Activated CD8-positive, alpha-beta memory T cell treated with anti-CD3 and anti-CD28 coated beads, Interleukin-2, amount 50 U/mL, for 24 hours (primary cell): ENCODE results near the gene RBBP5.

Source experiments
- DNase-seq: peaks from one replicate; pipeline ENCODE4 v3.0.0-alpha.2; 2020; ENCODE audit errors: extremely low read depth

RBBP5 gene

DNA sequence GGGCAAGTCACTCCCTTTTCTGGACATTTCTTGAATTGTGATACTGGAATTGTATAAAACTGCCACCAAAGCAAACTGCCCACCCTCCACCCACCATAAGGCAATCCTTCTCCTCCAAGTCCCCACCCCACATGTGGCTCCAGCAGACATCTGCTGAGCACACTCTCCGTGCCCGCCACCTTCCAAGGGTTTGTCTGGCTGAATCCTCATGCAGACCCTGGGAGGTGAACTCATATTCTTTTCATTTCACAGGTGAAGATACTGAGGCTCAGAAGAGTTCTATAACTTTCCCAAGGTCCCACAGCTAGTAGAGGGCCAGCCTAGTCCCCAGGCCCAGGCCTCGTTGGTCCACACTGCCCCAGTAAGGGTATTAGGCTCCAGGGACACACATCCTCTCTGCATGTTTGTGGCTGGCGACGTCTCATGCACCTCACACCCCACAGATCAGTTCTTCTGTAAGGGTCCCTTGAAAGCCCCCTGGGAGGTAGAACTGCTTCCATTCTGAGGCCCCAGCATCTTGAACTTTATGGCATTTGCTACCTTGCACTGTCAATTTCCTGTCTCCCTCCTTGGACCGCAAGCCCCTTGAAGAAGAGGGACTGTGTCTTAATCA is 64.7 kb downstream of the RBBP5 start:
- no peak for DNase-seq

- DNase-seq, result no peak
Observed at GRCh38 chr1:205056188-205056611, 65.6 kb downstream of the RBBP5 start.

- no peak for DNase-seq
Observed at GRCh38 chr1:205054013-205054412, 67.8 kb downstream of the RBBP5 start.

DNA sequence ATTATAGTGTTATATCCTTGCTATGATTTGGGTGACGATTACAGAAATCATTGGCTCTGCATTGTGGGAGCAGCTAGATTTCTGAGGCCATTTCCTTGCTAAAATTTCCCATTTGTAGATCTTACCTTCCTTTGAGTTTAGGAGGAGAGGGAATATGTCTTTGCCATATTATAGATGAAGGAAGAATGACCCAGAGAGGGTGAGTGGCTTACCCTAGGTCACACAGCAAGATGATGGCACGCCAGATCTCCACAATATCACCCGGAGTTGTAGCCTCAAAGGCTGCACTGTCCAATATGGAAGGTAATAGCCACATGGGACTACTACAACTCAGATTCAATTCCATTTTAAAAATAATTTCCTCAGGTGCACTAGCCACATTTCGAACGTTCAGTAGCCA is 68.5 kb downstream of the RBBP5 start:
- no peak for DNase-seq

- DNase-seq, result no peak
Observed at GRCh38 chr1:205052690-205053089, 69.1 kb downstream of the RBBP5 start.

- no peak for DNase-seq
Observed at GRCh38 chr1:205049479-205049878, 72.3 kb downstream of the RBBP5 start.

DNA sequence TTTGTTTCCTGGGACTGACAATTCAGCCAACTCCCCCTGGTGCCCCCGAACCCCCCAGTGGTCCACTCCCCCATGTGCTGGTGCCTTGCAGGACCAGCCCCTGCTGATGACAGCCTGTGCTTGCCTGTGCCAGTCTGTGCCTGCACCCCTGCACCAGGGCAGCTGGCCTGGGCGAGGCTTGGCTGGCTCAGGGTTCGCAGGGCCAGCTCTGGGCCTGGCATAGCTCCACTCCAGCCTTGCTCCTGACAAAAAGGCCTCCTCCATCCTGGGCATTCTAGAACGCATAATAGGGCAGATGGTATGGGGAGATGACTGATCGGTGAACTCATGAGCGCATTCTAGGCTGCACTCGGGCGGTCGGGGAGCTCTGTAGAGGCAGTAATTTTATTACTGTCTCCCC is 73.4 kb downstream of the RBBP5 start:
- DNase-seq, result no peak

- no peak for DNase-seq
Observed at GRCh38 chr1:205047764-205048231, 74.0 kb downstream of the RBBP5 start.

- no peak for DNase-seq
Observed at GRCh38 chr1:205046870-205047269, 74.9 kb downstream of the RBBP5 start.

GRCh38 chr1:205045146-205045545 is 76.6 kb downstream of the RBBP5 start:
- no peak for DNase-seq

DNA sequence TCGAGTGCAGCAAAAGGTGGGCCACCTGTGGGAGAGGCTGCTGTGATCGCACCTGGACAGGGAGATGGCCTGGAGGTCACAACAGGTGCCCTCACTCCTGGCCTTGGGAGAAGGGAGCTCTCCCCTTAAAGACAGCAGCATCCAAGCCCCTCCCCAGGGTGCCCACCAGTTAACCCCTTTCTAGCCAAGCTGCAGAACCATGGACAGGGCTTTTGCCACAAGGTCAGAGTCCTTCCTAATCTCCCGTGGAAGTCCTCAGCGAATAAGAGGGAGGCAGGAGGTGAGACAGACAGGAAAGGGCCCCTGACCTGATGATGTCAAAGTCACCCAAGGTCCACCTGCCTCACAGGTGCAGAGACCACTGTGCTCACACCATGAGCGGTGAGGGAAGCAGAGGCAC is 77.0 kb downstream of the RBBP5 start:
- no peak for DNase-seq

DNA sequence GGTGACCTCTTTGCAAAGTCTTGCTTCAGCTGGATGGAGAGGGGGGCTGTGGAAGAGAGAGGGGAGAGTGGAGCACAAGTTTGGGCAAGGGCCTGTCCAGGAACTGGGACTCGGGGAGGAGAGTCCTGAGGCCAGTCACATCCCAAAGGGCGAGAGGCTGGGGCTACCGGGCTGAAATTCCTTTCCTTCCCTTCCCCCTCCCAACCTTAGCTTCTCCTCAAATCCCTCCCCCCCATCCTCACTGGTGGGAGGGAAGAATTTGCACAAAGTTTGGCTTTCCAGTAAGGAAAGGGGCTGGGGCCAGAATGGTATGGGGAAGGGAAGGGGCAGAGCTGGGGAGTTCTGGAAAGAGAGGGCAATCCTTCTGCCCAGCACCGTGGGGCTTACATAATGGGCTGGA is 77.9 kb downstream of the RBBP5 start:
- DNase-seq, result no peak

DNA sequence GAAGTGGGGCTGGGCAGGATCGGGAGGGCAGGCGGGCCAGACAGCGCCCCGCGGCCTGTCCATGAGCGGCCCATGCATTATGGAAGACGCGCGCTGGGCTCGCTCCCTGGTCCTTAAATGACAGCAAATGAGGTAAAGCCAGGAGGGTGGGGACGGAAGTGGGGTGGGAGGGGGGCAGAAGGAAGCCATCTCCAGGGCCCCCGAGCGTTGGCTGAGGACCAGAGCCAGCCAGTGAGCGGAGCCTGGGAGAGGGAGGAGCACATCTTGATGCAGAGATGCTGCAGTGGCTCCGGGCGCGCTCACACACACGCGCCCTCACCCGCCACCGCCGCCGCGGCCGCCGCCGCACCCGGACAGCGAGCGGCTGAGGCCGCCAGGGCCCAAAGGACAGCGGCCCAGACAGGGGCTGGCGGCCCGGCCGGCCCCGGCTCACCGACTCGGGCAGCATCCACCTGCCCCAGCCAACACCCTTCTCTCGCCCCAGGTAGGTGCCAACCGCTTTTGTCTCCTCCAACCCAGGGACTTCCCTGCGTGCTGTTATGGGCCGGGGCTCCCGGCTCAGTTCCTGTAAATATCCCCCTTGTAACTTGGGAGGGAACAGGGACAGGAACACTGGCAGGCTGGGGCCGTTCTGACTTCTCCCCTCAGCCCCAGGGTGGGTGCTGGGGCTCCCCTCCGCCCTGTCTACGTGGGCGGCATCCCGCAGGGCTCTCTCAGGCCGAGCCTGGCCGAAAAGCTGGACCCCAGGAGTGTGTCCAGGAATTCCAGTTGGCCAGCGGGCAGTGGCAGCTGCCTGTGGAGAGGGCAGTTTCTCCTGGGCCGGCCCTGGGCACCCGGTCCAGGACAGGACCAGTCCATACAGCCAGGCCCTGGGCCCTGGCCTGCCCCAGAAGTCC is 78.6 kb downstream of the RBBP5 start, which contains the start of gene CNTN2:
TSS of gene CNTN2 (plus strand) at position 302 of the 896 bp plus-strand sequence. CDS start 9,974 bp downstream, outside the sequence.
- DNase-seq, result no peak

DNA sequence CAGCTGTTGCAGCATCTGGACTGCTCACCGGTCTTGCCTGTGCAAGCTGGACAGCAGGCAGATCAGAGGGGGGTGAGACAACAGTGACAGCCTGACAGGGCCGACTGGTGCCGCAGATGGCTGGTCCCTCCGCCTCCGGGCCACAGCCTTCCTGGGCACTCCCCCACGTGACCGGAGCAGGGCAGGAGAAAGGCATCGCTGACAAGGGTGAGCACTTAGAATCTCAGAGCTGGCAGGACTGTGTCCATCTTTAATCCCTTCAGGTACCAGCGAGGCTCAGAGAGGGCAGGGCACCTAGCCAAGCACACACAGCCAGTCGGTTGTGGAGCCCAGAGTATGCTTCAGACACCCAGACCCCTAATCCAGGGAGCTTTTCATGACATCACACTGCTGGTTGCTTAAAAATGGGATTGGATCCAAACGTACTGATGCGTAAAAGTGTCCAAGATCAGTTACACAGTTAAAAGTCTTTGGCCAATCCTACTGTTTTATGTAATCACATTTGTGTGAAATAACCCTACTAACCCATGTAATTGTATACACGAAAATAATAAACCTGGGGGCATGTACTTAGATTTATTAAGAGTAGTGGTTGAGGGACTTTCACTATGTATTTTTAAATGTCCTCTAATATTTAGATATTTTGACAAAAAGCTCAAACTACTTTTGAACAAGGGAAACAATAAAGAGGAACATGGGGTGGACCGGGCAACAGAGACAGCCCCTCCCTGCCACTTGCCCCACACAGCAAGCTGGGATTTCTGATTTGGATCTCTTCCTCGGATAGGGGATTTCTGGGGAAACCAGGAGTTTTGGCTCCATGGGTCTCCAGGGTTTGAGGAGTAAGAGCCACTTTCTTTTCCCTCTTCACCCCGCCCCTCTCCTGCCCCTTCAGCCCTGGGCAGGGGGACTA is 79.5 kb downstream of the RBBP5 start:
- no peak for DNase-seq

DNA sequence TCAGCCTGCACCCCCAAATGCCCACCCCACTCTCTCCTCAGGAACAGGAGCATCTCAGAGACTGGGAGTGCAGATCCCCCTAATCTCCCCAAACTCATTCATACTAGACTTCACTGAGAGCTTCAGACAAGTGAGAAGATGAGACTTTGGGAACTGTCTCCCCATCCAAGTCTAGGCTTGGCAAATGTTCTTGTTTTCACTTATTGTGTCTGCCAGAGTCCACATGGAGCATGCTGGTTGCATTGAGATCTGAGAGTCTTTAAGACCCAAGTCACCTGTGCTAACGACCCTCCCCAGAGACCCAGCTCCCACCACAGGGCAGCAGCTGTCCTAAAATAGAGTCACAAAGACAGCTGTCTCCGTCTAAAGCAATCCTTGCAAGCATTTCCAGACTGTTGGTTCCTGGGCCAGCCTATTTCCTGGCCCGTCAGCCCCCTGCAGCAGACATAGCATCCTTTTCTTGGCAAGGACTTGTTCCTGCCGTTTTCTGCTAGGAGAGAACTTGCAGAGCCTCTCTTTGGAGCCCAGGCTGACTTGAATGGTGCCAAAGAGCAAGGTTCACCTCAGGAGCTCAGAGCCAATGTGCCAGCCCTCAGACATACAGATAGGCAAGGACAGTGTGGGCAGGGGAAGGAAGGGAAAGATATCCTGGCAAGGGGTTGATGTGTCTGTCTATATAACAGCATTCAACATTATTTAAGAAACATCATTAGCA is 80.6 kb downstream of the RBBP5 start:
- no peak for DNase-seq

DNA sequence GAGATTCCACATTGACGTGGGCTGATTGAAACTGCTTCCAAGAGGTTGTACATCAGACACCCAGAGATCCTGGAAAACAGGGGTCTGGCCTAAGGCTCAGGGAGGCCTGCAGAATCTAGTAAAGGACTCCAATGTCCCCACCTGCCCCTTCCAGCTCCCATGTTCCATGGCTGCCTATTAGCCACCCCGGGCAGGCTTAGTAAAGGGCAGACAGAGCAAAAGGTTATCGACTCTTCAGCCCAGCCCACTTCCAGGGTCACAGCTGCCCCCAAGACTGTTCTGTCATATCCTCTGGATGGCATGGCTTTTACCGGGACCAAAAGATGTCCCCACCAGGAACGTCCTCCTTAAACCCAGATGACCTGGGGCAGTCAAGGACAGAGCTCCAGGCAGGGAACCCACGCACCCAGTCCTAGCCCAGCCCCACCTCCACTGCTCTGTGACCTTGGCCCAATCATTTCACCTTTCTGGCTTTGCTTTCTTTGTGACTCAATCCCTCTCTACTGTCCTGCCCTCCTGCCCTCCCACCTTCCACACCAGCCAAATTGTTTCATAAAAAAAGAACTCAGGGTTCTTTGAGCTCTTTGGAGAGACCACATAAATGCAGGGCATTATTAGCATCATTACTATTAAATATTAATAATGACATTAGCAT is 83.5 kb downstream of the RBBP5 start:
- no peak for DNase-seq

DNA sequence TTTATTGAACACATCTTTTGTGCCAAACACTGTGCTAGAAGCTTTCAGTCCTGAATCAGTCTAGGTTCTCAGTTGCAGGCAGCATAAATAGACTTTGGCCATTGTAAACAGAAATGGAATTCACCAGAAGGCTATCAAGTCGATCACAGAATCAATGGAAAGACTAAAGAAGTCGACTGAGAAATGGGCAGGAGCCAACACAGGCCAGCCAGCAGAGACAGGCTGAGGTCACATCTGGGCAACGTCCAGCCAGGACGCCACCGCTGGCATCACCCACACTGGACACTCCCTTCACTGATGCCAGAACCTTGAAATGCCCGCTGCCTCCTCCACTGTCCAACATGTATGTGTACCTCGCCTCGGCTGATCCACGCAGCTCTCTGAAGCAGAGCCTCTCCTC is 84.2 kb downstream of the RBBP5 start:
- DNase-seq, result no peak
